Activated CD8-positive, alpha-beta memory T cell treated with anti-CD3 and anti-CD28 coated beads for 4 hours (primary cell): ENCODE measurements around the gene SERTAD1.
"Not testable (repeated sequence)": the region's sequence is repeated elsewhere in the genome, so short reads cannot be mapped to it uniquely, and the experiment has no call there.

Experiments used
- DNase-seq, 2 donors: peaks; one replicate each; pipeline ENCODE4 v3.0.0-alpha.2; 2020; ENCODE audit warnings: low read depth in 2 of 2

Gene SERTAD1

GRCh38 chr19:40450664-40451063, 24.9 kb upstream of the SERTAD1 start:
- DNase-seq = no peak

GRCh38 chr19:40449506-40449905, 23.7 kb upstream of the SERTAD1 start:
- no peak for DNase-seq

DNA sequence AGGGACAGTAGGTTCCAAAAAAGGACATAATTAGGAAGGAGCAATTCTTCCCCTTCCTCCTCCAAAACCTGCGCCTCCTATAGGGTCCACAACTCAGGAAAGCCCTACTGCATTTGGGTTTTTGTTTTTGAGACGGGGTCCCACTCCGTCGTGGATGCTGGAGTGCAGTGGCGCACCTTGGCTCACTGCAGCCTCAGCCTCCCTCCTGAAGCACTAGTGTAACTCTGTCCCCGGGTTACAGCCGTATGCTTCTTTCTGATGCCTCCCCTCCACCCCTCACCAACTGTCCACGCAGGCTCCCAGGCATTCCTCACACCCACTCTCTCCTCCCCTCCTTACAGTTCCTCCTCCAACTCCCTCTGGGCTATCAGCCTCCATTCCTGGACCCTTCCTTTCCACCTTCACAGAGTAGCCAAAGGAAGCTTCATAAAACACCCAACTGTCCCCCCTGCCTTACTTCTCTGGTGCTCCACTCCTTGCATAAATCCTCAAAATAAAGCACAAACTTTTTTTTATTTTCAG, 20.5 kb upstream of the SERTAD1 start:
- no peak for DNase-seq

- no peak for DNase-seq
These were observed 20.0 kb upstream of the SERTAD1 start for GRCh38 chr19:40445780-40446262.

DNA sequence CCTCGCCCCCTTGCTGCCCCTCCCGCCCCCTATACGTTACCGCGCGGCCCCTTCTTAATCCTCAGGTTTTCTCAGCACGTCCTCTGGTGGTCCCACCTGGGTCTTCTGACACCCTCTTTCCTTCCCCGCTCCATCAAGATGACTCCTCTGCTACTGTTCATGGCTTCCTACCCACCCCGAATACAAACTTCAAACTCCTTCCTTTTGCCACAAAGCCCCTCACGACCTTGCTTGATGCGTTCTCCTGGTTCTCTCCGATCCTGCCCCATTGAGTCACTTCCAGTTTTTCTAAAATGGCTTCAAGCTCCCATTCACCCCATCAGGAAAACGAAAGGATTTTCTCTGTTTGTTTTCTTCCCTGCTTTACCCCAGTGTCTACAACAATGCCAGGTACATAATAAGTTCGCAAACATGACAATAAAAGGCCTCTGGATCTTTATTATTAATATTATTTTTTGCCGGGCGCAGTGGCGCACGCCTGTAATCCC, 19.1 kb upstream of the SERTAD1 start:
- no peak for DNase-seq

DNA sequence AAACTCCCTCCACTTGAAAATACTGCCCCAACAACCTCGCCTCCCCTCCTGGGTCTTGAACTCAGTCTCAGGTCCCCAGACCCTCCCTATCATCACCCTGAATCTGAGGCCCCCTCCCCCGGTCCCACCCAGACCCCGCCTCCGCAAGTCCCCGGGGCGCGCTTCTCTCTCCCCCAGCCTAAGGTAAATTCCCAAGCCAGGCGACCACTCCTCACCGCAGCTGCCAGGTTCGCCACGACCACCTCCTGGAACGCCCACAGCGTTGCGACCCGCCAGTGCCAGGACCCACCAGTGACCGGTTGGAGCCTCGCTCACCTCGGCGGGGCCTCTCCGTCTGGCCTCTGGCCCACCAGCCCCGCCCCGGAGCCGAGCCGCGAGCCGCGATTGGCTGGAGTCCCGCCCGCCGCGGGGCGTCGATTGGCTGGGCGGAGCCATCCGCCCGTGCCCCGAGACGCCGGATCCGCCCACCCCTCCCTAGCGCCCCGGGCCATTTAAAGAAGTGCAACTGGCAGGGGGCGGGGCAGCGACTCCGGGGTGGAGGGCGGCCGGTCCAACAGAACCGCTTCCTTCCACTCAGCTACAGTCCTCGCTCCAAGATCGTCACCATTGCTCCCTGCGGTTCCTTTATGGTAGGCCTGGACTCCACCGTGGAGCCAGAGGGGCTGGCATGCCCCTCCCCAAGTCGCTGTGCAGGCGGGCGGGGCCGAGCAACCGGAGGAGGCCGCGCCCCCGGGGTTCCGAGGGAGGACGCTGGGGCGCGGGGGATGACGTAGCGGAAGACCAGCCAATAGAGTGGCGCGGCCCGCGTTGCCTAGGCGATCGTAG, 18.4 kb upstream of the SERTAD1 start, which contains the start of gene SERTAD3:
SERTAD3 (minus strand) TSS at position 336 of the 825 bp plus-strand sequence. CDS start 2,255 bp downstream, outside the sequence.
- DNase-seq = peak; percentile 92 to 93

DNA sequence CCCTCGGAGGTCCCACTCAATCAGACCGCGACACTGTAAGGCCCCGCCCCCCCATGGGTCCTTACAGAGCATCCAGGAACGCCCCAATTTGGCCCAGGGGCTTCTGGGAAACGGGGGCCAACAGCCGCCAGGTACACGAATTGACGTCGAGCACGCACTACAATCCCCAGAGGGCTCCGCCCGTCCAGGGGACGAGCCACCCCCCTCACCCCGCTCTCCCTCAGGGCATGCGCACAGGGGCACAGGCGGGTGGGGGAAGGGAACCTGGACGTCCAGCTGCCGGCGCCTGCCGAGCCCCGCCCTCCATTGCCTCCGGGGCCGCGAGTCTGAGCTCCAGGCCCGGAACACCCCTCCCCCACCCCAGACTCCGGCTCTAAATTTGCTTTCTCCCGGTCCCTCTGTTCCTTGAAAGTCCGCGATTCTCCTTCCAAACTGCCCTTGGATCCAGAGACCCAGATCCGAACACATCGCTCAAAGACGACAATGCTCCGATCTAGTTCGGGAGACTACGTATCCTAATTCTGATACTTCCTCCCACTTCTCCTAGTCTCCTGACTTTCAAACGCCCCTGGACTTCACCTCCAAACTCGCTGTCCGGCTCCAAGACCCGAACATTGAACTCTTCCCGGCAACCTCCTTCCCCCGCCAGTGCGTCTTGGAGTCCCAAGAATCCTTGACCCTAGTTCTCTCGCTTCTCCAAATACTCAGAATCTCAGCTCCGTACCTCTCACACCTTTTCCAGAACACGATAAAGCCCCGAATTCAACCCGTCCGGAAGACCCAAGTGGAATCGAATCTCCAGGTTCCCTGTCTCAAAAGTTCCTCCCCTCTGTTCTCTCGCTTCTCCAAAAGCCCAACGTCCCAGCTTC, 17.6 kb upstream of the SERTAD1 start:
- peak; percentile 97 to 99 for DNase-seq

- DNase-seq = no peak
These were observed 16.7 kb upstream of the SERTAD1 start for GRCh38 chr19:40442328-40443130.

DNA sequence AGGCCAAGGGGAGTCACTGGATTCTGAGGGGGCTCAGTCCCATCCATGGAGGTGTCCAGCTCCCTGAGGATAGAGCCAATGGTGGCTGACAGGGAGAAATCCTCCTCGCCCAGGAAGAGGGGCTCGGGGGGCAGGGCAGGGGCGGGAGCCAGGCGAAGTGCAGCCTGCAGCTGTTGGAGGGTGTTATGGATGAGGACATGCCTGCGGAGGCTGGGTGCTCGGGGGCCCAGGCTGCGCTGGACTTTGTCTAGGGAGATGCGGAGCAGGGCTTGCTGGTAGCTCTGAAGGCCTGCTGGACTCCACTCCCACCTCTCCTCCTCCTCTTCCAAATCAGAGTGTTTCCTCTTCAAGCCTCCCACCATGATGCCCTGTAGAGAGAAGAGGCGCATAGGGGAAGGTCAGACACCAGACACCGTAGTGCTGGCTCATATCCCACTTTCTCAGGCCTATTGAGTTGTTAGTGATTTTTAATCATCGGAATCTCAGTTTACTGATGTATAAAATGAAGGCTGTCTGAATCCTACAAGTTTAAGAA, 16.0 kb upstream of the SERTAD1 start:
- DNase-seq = no peak

GRCh38 chr19:40438284-40438683, 12.5 kb upstream of the SERTAD1 start:
- DNase-seq = no peak

GRCh38 chr19:40433391-40434216, 7.8 kb upstream of the SERTAD1 start:
- DNase-seq = no peak

- not testable (repeated sequence) for DNase-seq
These were observed 7.0 kb upstream of the SERTAD1 start for GRCh38 chr19:40432760-40433159.

- DNase-seq = no peak
These were observed 5.9 kb upstream of the SERTAD1 start for GRCh38 chr19:40431698-40432097.

DNA sequence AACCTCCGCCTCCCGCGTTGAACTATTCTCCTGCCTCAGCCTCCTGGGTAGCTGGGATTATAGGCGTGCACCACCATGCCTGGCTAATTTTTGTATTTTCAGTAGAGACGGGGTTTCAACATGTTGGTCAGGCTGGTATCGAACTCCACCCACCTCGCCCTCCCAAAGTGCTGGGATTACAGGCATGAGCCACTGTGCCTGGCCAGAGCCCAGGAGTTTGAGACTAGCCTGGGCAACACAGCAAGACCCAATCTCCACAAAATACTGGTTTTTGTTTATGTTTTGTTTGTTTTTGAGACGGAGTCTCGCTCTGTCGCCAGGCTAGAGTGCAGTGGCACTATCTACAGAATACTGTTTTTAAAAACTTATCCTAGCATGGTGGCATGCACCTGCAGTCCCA, 4.5 kb upstream of the SERTAD1 start:
- not testable (repeated sequence) for DNase-seq

GRCh38 chr19:40428197-40428596, 2.4 kb upstream of the SERTAD1 start:
- DNase-seq = not testable (repeated sequence)

GRCh38 chr19:40424637-40425449, 949 bp downstream of the SERTAD1 start:
- no peak for DNase-seq

GRCh38 chr19:40423938-40424337, 1.9 kb downstream of the SERTAD1 start:
- DNase-seq = no peak

GRCh38 chr19:40422748-40423566, 2.8 kb downstream of the SERTAD1 start:
- DNase-seq = no peak
